GM18519 (cell line): ENCODE data around the gene CTNNAL1.
"Not testable (repeated sequence)": the region's sequence is repeated elsewhere in the genome, so short reads cannot be mapped to it uniquely, and the experiment has no call there.

ENCODE experiments used
- ATAC-seq: cut with Tn5 transposase; IDR thresholded peaks from one replicate; pipeline ENCODE4 v1.9.1; 2021; ENCODE audit warnings: mild to moderate bottlenecking, moderate library complexity; ENCODE audit not compliant: unreplicated experiment, low FRiP score

The CTNNAL1 gene, protein sequence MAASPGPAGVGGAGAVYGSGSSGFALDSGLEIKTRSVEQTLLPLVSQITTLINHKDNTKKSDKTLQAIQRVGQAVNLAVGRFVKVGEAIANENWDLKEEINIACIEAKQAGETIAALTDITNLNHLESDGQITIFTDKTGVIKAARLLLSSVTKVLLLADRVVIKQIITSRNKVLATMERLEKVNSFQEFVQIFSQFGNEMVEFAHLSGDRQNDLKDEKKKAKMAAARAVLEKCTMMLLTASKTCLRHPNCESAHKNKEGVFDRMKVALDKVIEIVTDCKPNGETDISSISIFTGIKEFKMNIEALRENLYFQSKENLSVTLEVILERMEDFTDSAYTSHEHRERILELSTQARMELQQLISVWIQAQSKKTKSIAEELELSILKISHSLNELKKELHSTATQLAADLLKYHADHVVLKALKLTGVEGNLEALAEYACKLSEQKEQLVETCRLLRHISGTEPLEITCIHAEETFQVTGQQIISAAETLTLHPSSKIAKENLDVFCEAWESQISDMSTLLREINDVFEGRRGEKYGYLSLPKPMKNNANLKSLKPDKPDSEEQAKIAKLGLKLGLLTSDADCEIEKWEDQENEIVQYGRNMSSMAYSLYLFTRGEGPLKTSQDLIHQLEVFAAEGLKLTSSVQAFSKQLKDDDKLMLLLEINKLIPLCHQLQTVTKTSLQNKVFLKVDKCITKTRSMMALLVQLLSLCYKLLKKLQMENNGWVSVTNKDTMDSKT

GRCh38 chr9:109012876-109013678 is at the start of gene CTNNAL1:
Gene CTNNAL1, minus strand, starts transcription at chr9:109013499. Its CDS starts 57 bp downstream, at chr9:109013442.
- ATAC-seq = peak; percentile 53

DNA sequence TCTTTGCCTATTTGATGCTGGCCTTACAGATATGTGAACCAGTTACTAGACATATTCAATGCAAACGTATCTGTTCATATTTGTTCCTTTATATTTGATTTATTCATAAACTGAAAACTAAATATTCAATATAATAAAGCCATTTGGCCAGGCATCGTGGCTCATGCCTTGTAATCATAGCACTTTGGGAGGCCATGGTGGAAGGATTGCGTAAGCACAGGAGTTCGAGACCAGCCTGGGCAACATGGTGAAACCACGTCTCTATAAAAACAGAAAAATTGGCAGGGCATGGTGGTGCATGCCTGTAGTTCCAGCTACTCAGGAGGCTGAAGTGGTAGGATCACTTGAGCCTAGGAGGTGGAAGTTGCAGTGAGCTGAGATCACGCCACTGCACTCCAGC is 49.2 kb upstream of the CTNNAL1 start:
- no peak for ATAC-seq

DNA sequence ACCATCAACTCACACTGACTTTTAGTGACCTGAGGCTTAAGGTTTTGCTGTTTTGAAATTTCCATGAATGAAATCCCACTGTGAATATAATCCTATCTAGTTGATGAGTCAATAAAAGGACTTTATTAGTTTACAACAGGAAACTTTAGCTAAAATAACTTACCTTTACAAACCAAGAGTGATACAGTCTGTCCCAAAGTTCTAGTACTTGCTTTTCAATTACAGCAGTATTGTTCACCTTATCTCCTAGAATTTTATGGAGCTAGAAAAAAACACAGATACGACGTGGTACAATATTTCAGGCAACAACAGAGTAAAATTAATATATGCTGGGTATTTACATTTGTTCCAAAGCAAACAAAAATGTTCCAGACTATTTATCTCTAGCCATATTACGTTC is 46.9 kb upstream of the CTNNAL1 start:
- no peak for ATAC-seq

DNA sequence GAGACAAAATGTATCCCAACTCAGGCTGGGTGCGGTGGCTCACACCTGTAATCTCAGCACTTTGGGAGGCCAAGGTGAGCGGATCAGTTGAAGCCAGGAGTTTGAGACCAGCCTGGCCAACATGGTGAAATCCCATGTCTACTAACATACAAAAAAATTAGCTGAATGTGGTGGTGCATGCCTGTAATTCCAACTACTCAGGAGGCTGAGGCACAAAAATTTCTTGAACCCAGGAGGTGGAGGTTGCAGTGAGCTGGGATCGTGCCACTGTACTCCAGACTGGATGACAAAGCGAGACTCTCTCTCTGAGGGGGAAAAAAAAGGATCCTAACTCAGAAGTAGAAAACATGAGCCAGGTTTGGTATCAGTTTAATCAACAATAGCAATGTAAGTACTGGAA is 39.8 kb upstream of the CTNNAL1 start:
- not testable (repeated sequence) for ATAC-seq

- ATAC-seq = no peak
These were observed 39.1 kb upstream of the CTNNAL1 start for GRCh38 chr9:109052416-109052815.

- ATAC-seq = no peak
These were observed 38.4 kb upstream of the CTNNAL1 start for GRCh38 chr9:109051733-109052132.

DNA sequence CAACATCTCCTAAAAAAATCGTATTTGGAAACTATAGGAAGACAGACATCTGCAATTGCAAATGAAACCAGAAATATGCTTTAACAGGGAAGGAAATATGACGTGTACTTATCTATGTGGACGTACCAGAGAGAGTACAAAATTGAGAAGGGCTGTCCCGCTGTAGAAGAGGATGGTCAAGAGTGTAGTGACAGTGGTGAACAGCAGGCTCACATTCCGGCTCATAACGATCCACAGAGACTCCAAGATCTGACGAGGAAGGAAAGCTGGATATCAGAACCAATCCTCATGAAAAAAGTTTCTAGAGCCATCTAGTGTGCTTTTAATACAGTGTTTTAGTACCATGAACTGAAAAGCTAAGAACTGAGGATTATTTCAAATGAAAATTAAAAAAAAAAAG is 37.1 kb upstream of the CTNNAL1 start:
- no peak for ATAC-seq

DNA sequence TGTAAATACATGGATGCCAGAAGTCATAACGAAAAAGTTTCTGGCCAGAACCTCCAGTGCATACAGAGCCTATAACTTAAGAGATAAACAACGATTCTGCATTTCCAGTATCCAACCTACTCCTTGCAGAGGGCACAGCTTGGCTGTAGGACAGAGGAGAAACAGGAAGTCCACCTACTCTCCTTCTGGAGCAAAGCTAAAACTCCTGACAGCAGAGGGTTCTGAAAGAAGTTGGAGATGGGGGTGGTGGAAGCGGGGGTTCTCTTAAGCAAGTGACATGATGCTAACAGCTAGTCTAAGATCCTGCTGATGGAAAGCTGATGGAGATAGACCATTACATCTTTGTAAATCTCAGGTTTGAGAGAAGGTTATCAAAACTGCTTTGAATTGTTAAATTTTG is 35.5 kb upstream of the CTNNAL1 start:
- ATAC-seq = no peak

- ATAC-seq = no peak
These were observed 34.0 kb upstream of the CTNNAL1 start for GRCh38 chr9:109047259-109047658.

- no peak for ATAC-seq
These were observed 33.0 kb upstream of the CTNNAL1 start for GRCh38 chr9:109046346-109046745.

DNA sequence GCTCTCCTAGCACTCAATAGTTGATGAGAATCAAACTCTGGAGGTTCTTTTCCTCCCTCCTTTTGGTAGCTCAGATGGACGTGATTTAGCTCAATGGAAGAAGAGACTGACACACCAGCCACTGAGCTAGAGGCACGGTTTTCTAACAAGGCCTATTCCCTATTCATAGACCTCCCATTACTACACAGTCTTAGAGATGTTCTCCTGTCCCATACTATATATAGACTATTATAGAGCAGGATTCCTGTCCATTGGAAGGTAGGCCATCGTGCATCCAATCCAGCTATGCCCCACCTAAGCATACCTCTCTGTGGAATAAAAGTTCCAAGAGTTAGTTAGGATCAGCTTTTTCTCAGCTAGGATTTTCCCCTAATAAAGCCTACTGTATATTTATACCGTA is 30.3 kb upstream of the CTNNAL1 start:
- no peak for ATAC-seq

DNA sequence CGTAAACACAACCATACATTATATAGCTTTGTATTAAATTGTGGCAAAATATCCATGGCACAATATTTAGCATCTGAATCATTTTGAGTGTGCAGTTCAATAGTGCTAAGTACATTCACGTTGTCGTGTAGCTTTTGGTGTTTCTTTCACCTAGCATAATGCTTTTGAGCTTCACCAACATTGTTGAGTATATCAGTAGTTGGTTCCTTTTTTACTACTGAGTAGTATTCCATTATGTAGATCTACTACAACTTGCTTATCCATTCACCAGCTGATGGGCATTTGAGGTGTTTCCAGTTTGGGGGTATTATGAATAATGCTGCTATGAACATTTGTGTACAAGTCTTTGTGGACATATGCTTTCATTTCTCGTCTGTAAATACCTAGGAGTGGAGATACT is 27.3 kb upstream of the CTNNAL1 start:
- ATAC-seq = no peak

DNA sequence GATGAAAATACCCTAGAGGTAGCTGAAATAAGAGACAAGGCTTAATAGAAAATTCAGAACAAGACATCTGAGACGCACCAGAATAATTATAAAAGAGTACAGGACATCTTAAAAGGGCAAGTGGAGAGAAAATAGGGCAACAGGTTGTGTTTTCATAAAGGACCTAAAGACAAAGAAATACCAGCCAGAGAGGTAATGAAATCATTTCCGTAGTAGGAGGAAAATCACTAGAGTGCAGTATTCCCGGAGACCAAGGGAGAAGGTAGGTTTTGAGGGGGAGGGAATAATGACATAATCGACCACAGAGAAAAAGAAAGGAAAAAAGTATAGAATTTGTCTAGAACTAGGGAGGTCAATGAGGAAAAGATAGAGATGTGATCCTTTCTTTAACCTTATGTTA is 26.2 kb upstream of the CTNNAL1 start:
- ATAC-seq = no peak

GRCh38 chr9:109037946-109038715 is 24.8 kb upstream of the CTNNAL1 start:
- no peak for ATAC-seq

DNA sequence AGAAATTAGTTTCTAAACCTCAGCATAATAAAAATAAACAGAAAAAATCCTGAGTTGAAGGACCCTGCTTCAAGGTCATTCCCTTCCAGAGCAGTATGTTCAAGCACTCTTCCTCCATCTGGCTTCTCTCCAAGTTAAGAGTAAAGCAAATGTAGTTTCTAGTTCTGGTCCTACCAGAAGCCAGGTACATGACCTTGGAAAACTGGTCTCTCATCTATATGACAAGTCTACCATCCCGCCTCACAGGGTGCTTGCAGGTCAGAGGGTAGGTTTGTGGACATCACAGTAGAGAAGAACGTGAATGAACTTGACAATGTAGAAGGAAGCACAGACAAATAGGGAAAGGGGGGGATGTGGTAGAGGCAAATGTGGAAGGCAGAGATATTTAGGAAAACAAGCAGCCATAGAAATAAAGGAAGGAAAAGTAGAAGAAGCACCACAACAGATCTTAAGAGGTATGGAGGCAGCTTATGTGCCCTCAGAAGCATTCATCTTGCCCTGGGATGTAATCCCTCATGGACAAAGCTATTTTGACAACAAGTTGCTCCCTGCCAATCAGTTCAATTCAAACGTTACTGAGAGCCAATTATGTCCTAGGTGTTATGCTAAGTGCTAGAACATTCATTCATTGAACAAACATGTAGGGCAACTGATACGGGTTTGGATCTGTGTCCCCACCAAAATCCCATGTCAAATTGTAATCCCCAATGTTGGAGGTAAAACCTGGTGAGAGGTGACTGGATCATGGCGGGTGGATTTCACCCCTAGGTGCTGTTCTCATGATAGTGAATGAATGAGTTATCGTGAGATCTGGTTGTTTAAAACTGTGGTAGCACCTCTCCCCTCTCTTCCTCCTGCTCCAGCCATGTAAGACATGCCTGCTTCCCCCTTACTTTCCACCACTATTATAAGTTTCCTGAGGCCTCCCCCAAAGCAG is 23.7 kb upstream of the CTNNAL1 start:
- ATAC-seq = no peak

DNA sequence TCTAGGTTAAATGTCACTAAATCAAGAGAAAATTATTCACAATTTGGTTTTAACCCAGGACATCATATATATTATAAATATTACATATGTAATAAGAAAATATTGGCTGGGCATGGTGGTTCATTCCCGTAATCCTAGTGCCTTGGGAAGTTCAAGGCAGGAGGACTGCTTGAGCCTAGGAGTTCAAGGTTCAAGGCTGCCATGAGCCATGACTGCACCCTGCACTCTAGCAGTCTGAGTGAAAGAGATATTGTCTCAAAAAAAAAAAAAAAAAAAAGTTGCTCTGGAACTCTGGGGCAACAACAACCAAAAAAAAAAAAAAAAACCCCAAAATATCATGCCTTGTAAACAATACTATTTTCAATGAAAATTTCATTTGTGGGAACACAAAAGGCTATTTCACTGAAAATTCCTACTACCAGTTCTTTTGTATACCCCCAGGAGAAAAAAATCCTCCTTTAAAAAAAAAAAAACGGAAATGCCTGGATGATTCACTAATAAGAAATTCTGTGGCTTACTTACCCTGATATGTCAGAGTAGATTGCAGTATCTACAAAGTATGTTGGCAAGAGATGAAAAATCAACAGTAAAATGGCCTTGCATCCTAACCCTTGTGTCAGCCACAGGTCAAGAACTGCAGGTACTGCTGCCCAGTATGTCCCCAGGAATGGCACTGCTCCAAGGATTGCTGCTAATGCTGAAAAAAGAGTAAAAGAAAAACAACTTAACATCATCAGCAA is 22.6 kb upstream of the CTNNAL1 start:
- ATAC-seq = no peak

DNA sequence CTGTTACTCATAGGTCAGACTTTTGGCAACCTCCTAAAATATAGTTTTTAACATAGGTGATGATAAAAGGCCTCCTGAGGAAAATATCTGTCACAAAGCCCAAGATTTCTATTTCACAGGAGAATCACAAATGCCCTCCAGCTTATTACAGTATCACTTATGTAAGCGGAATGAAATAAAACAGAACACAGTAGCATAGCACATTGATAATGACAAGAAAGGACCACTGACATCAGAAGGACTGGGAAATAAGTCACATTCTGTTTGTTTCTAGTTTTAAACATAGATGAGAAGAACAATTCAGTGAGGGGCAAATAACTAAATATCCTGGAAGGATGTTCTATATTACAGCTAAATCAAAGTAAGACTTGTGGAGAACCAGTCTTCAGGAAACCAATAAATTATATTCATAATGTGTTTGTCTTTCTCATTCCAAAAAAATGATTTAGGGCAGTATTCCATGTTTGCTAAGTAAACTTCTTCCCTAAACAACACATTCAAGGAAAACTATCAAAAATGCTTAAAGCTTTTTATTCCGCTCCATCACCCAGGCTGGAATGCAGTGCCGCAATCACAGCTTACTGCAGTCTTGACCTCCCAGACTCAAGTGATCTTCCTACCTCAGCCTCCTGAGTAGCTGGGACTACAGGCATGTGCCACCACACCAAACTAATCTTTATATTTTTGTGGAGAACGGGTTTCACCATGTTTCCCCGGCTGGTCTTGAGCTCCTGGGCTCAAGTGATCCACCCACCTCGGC is 20.8 kb upstream of the CTNNAL1 start:
- no peak for ATAC-seq

DNA sequence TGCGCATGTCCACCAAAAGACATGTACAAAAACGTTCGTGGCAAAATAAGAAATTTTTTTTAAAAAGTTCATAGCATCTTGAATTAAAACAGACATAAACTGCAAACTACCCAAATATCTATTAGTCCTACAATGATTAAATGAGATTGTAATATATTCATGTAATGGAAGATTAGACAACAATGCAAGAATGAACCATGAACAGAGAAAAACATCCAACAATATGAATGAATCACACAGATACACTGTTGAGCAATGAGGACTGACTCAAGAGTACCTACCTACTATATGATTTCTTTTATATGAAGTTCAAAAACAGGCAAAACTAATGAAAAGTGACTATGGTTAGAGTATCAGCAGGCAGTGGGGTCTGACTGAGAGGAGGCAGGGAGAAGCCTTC is 17.9 kb upstream of the CTNNAL1 start:
- ATAC-seq = no peak
